Endothelial cell (in vitro differentiated cells): ENCODE measurements around the gene LIPJ. TPM values are rescaled to one million over a fixed set of nuclear protein-coding genes. Genes with fewer than 3 reads are reported as not detected.

ENCODE experiments used
- DNase-seq: peaks from one replicate; pipeline ENCODE4 v3.0.0; 2021; ENCODE audit warnings: low spot score
- H3K27ac Mint-ChIP-seq: one replicate; pipeline ENCODE4 v1.8.0; 2021; ENCODE audit warnings: mixed read lengths, inconsistent platforms; ENCODE audit not compliant: unreplicated experiment
- H3K27me3 Mint-ChIP-seq: one replicate; pipeline ENCODE4 v1.8.0; 2021; ENCODE audit warnings: mild to moderate bottlenecking, moderate library complexity, mixed read lengths, inconsistent platforms; ENCODE audit not compliant: unreplicated experiment
- H3K36me3 Mint-ChIP-seq: one replicate; pipeline ENCODE4 v1.8.0; 2021; ENCODE audit warnings: mild to moderate bottlenecking, low read depth, mixed read lengths, inconsistent platforms; ENCODE audit not compliant: unreplicated experiment
- H3K4me1 Mint-ChIP-seq: one replicate; pipeline ENCODE4 v1.8.0; 2021; ENCODE audit warnings: mild to moderate bottlenecking, mixed read lengths, inconsistent platforms; ENCODE audit not compliant: unreplicated experiment
- H3K4me3 Mint-ChIP-seq: one replicate; pipeline ENCODE4 v1.8.0; 2021; ENCODE audit warnings: mild to moderate bottlenecking, mixed read lengths, inconsistent platforms; ENCODE audit not compliant: unreplicated experiment
- H3K9me3 Mint-ChIP-seq: one replicate; pipeline ENCODE4 v1.8.0; 2021; ENCODE audit warnings: mixed read lengths, inconsistent platforms; ENCODE audit not compliant: unreplicated experiment
- total RNA-seq: library from RNA; stranded (reverse); fragmentation: NEBNext Ultra II Directional; extraction: Animal tissue kit (Norgen Biotek cat#: 25700); gene quantifications from one replicate; pipeline ENCODE4 v1.2.1, GENCODE V29; 2021; ENCODE audit not compliant: unreplicated experiment
- TF ChIP-seq, protein P1 (sequence below): fragments of 200-600 bp; sonication (generic); IDR thresholded peaks from one replicate; pipeline ENCODE4 v1.5.0; 2021; ENCODE audit warnings: antibody characterized with exemption; ENCODE audit not compliant: unreplicated experiment

The LIPJ gene
- total RNA-seq, 1 donor from 2014 or later: not detected

DNA sequence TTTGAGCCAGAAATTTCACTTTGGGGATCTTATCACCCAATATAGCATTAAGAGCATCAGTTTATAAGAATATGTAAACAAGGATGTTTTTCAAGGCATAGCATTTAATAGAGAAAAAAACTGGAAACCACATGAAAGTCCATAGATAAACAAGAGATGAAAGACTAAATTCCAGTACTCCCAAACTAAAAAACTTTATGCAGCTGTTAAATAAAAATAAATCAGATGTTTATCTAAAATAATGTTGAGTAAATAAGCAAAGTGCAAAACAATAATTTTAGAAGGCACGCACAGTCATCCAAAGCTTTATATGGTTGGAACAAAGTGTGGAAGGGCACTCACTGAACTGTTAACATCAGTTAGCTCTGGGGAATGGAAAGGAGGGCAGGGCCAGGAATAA lies 24.4 kb upstream of the LIPJ start:
- H3K4me3 Mint-ChIP-seq: no peak overlapping the region
- H3K36me3 Mint-ChIP-seq: no peaks in the 10 kb centered on the region
- no peak overlapping the region for H3K27ac Mint-ChIP-seq
- no peaks in the 10 kb centered on the region for H3K27me3 Mint-ChIP-seq
- H3K4me1 Mint-ChIP-seq: peaks cover 4% of the 10 kb centered on the region
- TF ChIP-seq, protein P1, sequence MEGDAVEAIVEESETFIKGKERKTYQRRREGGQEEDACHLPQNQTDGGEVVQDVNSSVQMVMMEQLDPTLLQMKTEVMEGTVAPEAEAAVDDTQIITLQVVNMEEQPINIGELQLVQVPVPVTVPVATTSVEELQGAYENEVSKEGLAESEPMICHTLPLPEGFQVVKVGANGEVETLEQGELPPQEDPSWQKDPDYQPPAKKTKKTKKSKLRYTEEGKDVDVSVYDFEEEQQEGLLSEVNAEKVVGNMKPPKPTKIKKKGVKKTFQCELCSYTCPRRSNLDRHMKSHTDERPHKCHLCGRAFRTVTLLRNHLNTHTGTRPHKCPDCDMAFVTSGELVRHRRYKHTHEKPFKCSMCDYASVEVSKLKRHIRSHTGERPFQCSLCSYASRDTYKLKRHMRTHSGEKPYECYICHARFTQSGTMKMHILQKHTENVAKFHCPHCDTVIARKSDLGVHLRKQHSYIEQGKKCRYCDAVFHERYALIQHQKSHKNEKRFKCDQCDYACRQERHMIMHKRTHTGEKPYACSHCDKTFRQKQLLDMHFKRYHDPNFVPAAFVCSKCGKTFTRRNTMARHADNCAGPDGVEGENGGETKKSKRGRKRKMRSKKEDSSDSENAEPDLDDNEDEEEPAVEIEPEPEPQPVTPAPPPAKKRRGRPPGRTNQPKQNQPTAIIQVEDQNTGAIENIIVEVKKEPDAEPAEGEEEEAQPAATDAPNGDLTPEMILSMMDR: no peak
- H3K9me3 Mint-ChIP-seq: no peaks in the 10 kb centered on the region
- no peak for DNase-seq

DNA sequence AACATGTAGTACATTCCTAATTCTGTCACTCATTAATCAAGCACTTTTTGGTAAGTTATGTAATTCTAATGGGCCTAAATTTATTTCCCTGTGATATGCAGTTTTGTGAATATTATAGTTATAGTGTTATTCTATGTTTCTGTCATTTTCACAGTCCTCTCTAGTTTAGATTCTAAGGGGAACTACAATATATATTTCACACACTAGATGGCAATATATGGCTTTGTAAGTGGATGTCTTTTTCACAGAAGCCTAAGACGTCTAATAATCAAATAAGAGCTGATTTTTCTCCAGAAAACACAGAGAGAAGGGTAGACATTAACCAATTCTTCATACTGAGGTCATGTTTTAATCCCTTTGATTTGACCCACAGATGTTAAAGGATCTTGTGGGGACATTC lies 21.5 kb upstream of the LIPJ start:
- H3K9me3 Mint-ChIP-seq: no peaks in the 10 kb centered on the region
- no peak overlapping the region for H3K4me3 Mint-ChIP-seq
- H3K27me3 Mint-ChIP-seq: peaks cover 1% of the 10 kb centered on the region
- H3K4me1 Mint-ChIP-seq: peaks cover 4% of the 10 kb centered on the region
- TF ChIP-seq, protein P1: no peak
- no peak for DNase-seq
- no peaks in the 10 kb centered on the region for H3K36me3 Mint-ChIP-seq
- H3K27ac Mint-ChIP-seq: no peak overlapping the region

DNA sequence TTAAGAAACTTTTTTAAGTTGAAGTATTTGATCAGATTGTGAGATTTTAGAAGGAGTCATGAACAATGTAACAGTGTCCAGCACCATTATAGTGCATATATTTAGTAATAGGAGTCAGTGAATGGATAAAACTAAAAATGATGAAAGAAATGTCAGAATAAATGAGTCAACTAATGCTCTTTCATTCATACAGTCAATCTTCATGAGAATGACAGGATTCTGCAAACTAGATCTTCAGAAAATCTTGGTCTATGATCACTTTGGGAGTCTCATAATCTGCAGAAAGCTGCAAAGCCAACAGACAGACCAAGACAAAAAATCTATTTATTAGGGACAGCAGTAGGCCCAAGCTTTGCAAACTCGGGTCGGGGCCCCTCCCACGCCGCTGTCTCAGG lies 4.2 kb upstream of the LIPJ start:
- Mint-ChIP-seq H3K4me3 (peak overlapping the region; percentile 65), H3K27me3 (no peaks in the 10 kb centered on the region), H3K9me3 (no peaks in the 10 kb centered on the region), H3K4me1 (peaks cover 5% of the 10 kb centered on the region), H3K27ac (no peak overlapping the region), H3K36me3 (no peaks in the 10 kb centered on the region)
- DNase-seq: no peak
- TF ChIP-seq, protein P1: no peak

DNA sequence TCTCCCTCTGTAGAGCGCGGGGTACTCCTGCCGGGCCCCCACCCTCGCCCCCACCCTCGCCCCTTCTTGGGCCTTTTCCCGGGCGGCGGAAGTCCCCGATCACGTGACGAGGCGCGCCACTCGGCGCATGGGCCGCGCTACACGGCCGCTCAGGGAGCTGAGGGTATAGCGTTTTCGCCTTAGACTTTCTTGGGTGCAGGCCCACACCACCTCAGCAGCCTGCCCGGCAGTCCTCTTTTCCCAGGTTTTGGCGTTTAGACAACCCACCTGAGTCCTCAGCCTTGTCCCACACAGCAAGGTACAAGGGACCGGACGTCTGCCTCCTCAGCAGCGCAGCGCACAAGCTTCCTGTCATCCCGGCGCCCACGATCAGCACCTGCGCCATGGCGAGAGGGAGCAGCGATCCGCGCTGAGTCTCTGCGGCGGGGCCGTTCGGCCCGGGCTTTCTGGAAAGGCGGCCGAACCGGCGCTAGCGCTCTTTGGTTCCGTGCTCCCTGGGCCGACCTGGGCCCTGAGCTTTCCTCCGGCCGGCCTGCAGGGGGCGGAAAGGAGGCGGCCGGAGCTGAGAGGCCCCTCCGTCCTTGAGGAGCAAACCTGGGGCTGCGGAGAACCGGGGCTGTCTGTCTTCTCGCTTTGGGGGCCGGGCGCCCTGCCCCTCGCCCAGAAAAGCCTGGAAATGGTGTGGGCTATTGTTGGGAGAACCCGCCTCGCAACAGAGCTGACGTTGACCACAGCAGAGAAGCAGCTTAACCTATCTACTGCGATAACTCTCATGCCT lies 3.6 kb upstream of the LIPJ start, which contains the start of gene RNLS:
RNLS (minus strand) TSS at position 513 of the 778 bp plus-strand sequence.
- H3K4me3 Mint-ChIP-seq: peak within 1 kb of the TSS; percentile 93
- peaks cover 5% of the 10 kb centered on the region for H3K4me1 Mint-ChIP-seq
- DNase-seq: peak; percentile 67
- H3K36me3 Mint-ChIP-seq: no peaks in the 10 kb centered on the region
- TF ChIP-seq, protein P1: peak; percentile 87
- no peaks in the 10 kb centered on the region for H3K9me3 Mint-ChIP-seq
- peak within 1 kb of the TSS; percentile 68 for H3K27ac Mint-ChIP-seq
- H3K27me3 Mint-ChIP-seq: no peaks in the 10 kb centered on the region

DNA sequence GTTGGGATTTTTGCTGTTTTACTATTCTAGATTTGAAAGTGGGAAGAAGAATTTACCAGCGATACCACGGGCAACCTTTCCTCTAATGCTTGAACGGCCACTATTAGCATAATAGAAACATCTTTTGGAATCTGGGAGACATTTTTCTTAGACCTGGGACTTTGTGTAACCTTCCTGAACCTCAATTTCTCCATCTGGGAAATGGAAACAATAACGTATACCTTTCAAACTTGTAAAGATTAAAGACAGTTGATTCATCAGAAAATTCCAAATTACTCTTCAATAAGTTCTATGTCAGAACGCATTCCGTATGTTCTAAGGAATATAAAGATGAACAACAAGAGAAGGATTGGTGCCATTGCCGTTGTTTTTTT lies 3.0 kb upstream of the LIPJ start:
- TF ChIP-seq, protein P1: no peak
- H3K27ac Mint-ChIP-seq: peak overlapping the region; percentile 68
- no peaks in the 10 kb centered on the region for H3K27me3 Mint-ChIP-seq
- no peaks in the 10 kb centered on the region for H3K36me3 Mint-ChIP-seq
- no peak for DNase-seq
- no peaks in the 10 kb centered on the region for H3K9me3 Mint-ChIP-seq
- H3K4me3 Mint-ChIP-seq: peak overlapping the region; percentile 93
- peaks cover 5% of the 10 kb centered on the region for H3K4me1 Mint-ChIP-seq
